Lung microvascular endothelial cell (primary cell): ENCODE data around the gene RPS6KA4. TPM values are rescaled to one million over a fixed set of nuclear protein-coding genes. Genes with fewer than 3 reads are reported as not detected.
A peak's percentile ranks its signal among the peaks of the same experiment; 100 is the strongest.

Experiments
- DNase-seq, 2 donors: peaks; one replicate each; pipeline versions ENCODE4 v3.0.0 to v3.0.0-alpha.2; 2010; ENCODE audit warnings: low read depth in 2 of 2
- total RNA-seq: library from RNA; depleted of rRNA; stranded (reverse); fragments of >200 nt; gene quantifications from 2 replicates; pipeline ENCODE4 v1.2.1, GENCODE V29; 2014

RPS6KA4 gene
- total RNA-seq, 1 donor from 2014 or later, result 24.8 TPM

- no peak for DNase-seq
These were observed 34.1 kb upstream of the RPS6KA4 start for GRCh38 chr11:64324692-64325469.

- DNase-seq, result no peak
These were observed 31.6 kb upstream of the RPS6KA4 start for GRCh38 chr11:64327375-64327774.

- DNase-seq, result no peak
These were observed 31.0 kb upstream of the RPS6KA4 start for GRCh38 chr11:64327993-64328392.

GRCh38 chr11:64330888-64331287 lies 28.1 kb upstream of the RPS6KA4 start:
- no peak for DNase-seq

- DNase-seq, result peak; percentile 66 to 83
These were observed 27.2 kb upstream of the RPS6KA4 start for GRCh38 chr11:64331569-64332371.

GRCh38 chr11:64333556-64333955 lies 25.4 kb upstream of the RPS6KA4 start:
- DNase-seq, result no peak

- peak in 1 of 2 donors; percentile 79 for DNase-seq
These were observed 23.9 kb upstream of the RPS6KA4 start for GRCh38 chr11:64334764-64335735.

- no peak for DNase-seq
These were observed 21.3 kb upstream of the RPS6KA4 start for GRCh38 chr11:64337538-64338249.

- DNase-seq, result no peak
These were observed 20.2 kb upstream of the RPS6KA4 start for GRCh38 chr11:64338716-64339115.

GRCh38 chr11:64339286-64339685 lies 19.7 kb upstream of the RPS6KA4 start:
- no peak for DNase-seq

- no peak for DNase-seq
These were observed 19.1 kb upstream of the RPS6KA4 start, which contains the start of gene CCDC88B for GRCh38 chr11:64339754-64340408. TSS of gene CCDC88B (plus strand) at chr11:64340204. CDS start at chr11:64340267, 63 bp downstream.

- DNase-seq, result no peak
These were observed 18.2 kb upstream of the RPS6KA4 start for GRCh38 chr11:64340671-64341335.

GRCh38 chr11:64341429-64341828 lies 17.5 kb upstream of the RPS6KA4 start:
- DNase-seq, result no peak

GRCh38 chr11:64341851-64342791 lies 16.8 kb upstream of the RPS6KA4 start:
- DNase-seq, result peak; percentile 52 to 86

- no peak for DNase-seq
These were observed 15.9 kb upstream of the RPS6KA4 start for GRCh38 chr11:64342869-64343745.

- peak; percentile 21 to 39 for DNase-seq
These were observed 15.0 kb upstream of the RPS6KA4 start for GRCh38 chr11:64343767-64344559.

- DNase-seq, result no peak
These were observed 14.2 kb upstream of the RPS6KA4 start for GRCh38 chr11:64344787-64345186.
